HepG2 (cell line): Measurements from ENCODE around the gene KRTAP13-4. TPM values are rescaled to one million over a fixed set of nuclear protein-coding genes. Genes with fewer than 3 reads are reported as not detected.

ENCODE experiments used
- ATAC-seq: fragments of 200-7000 bp; cut with Tn5 transposase; 3 replicates; pipeline ENCODE4 v1.9.1; 2020; ENCODE audit warnings: mild to moderate bottlenecking, moderate library complexity
- BruUV-seq: library from RNA; stranded (reverse); fragments of 400-500 nt; replicated peaks from 2 replicates; lab custom pipeline; 2021; lab: Mats Ljungman, UMichigan
- CTCF ChIA-PET: fragments of 300-600 bp; formaldehyde crosslinking; extraction: SDS; loops from one replicate; lab custom pipeline; 2021; ENCODE audit warnings: low total read pairs, inconsistent platforms, low intra/inter-chr PET ratio; lab: Yijun Ruan, JAX
- POLR2A ChIA-PET: fragments of 350-600 bp; sonication (Branson Sonifier 250); formaldehyde crosslinking; loops from one replicate; lab custom pipeline; 2020; ENCODE audit warnings: antibody characterized with exemption, inconsistent platforms; lab: Yijun Ruan, JAX
- DNase-seq: peaks from one replicate; pipeline ENCODE4 v3.0.0-alpha.2; 2015; ENCODE audit warnings: low spot score
- FAIRE-seq: peaks from 3 replicates; lab custom pipeline; 2011; peaks lifted over from hg19 to GRCh38; lab: Jason Lieb, UNC
- H2AFZ ChIP-seq: one replicate; pipeline ENCODE4 v1.6.1; 2011; ENCODE audit warnings: low read length, inconsistent platforms
- H3K27ac ChIP-seq: fragments of 300-600 bp; 3 replicates; pipeline ENCODE4 v1.8.0; 2011; ENCODE audit warnings: mixed run types, mild to moderate bottlenecking, mixed read lengths, low read length, inconsistent platforms; ENCODE audit not compliant: insufficient read depth; ENCODE audit errors: extremely low read length
- H3K27me3 ChIP-seq, 2 experiments: fragments of 200-600 bp in 1 of 2; 2 replicates in 1 of 2; 3 replicates in 1 of 2; pipeline versions ENCODE4 v1.6.0 to v1.8.0; 2011; ENCODE audit warnings: low read length in 2 of 2, mild to moderate bottlenecking in 2 of 2, moderate library complexity in 2 of 2, inconsistent platforms in 1 of 2; ENCODE audit not compliant: insufficient read depth in 2 of 2, control insufficient read depth in 1 of 2
- H3K36me3 ChIP-seq, 2 experiments: fragments of 200-600 bp in 1 of 2; replicated peaks in 1 of 2; 2 replicates in 1 of 2; 3 replicates in 1 of 2; pipeline versions ENCODE4 v1.5.1 to v1.8.0; 2011; ENCODE audit warnings: low read length in 2 of 2, inconsistent platforms in 1 of 2; ENCODE audit not compliant: insufficient read depth in 2 of 2, control insufficient read depth in 1 of 2
- H3K4me1 ChIP-seq: 2 replicates; pipeline ENCODE4 v1.5.1; 2012; ENCODE audit warnings: low read length, inconsistent platforms; ENCODE audit not compliant: insufficient read depth
- H3K4me2 ChIP-seq: 2 replicates; pipeline ENCODE4 v1.6.0; 2011; ENCODE audit warnings: low read depth, low read length, inconsistent platforms
- H3K4me3 ChIP-seq, 3 experiments: fragments of 200-600 bp in 1 of 3; sonication (generic), shearing (Covaris generic) in 1 of 3; replicated peaks in 1 of 3; 2 replicates each; pipeline ENCODE4 v1.5.1; 2011 to 2016; ENCODE audit warnings: low read length in 3 of 3, inconsistent platforms in 2 of 3, low read depth in 2 of 3, mild to moderate bottlenecking in 2 of 3, control low read depth in 1 of 3, mixed read lengths in 1 of 3; ENCODE audit not compliant: insufficient read depth in 1 of 3
- H3K79me2 ChIP-seq: one replicate; pipeline ENCODE4 v1.6.1; 2011; ENCODE audit warnings: low read length, inconsistent platforms; ENCODE audit not compliant: insufficient read depth
- H3K9ac ChIP-seq: 2 replicates; pipeline ENCODE4 v1.6.0; 2011; ENCODE audit warnings: mild to moderate bottlenecking, low read depth, low read length, inconsistent platforms; ENCODE audit not compliant: insufficient read depth
- H3K9me3 ChIP-seq: 2 replicates; pipeline ENCODE4 v1.5.1; 2012; ENCODE audit warnings: mild to moderate bottlenecking, low read length
- H4K20me1 ChIP-seq: 2 replicates; pipeline ENCODE4 v1.6.0; 2011; ENCODE audit warnings: inconsistent platforms, mild to moderate bottlenecking, low read length, moderate library complexity; ENCODE audit not compliant: insufficient read depth
- FOXC1 ChIP-seq: sonication (generic); formaldehyde crosslinking; IDR thresholded peaks from 2 replicates; pipeline ENCODE4 v1.8.0; 2022; ENCODE audit warnings: mild to moderate bottlenecking, missing genetic modification reagents, borderline replicate concordance
- ZNF441 ChIP-seq: sonication (generic); formaldehyde crosslinking; IDR thresholded peaks from 2 replicates; pipeline ENCODE4 v1.7.0; 2021; ENCODE audit warnings: missing genetic modification reagents, borderline replicate concordance
- WGBS: methylation state at CpG from one replicate; pipeline ENCODE4 v1.1.6; 2017; ENCODE audit warnings: low lambda C conversion rate; 5-methylcytosine and 5-hydroxymethylcytosine counted together
- in situ Hi-C: cut with HindIII; loops from 2 replicates; pipeline ENCODE4 v1.10.0; 2017; ENCODE audit warnings: low pct_unique_long_range_greater_than_20kb; ENCODE audit not compliant: extremely low pct_ligation_motif_present
- intact Hi-C: fragments of 100-400 bp; cut with micrococcal nuclease; formaldehyde crosslinking; loops from one replicate; pipeline ENCODE4 v1.10.0; 2022; ENCODE audit not compliant: unreplicated experiment
- polyA plus RNA-seq, 8 experiments: library from polyadenylated mRNA; depleted of rRNA in 3 of 8; stranded (reverse) in 7 of 8; unstranded in 1 of 8; fragments of >200 nt; fragmentation: Illumina TruSeq in 4 of 8; extraction: Trizol in 4 of 8; gene quantifications; 2 replicates each; pipeline versions ENCODE4 v1.2.1 to v1.2.3, GENCODE V29; 2011 to 2016; ENCODE audit warnings: low read depth in 4 of 8, missing spikeins in 1 of 8, mixed read lengths in 1 of 8; ENCODE audit not compliant: insufficient read depth in 1 of 8
- total RNA-seq, 5 experiments: library from RNA; depleted of rRNA; stranded (reverse); fragments of >200 nt; fragmentation: Illumina TruSeq; extraction: Trizol; gene quantifications; 2 replicates each; pipeline ENCODE4 v1.2.3, GENCODE V29; 2016; ENCODE audit warnings: low read depth in 1 of 5
- TF ChIP-seq, protein P1 (sequence below): sonication (generic); formaldehyde crosslinking; IDR thresholded peaks from 2 replicates; pipeline ENCODE4 v1.5.0; 2020; ENCODE audit warnings: mild to moderate bottlenecking, missing genetic modification reagents, moderate library complexity
- TF ChIP-seq, protein P2 (sequence below): sonication (generic); formaldehyde crosslinking; IDR thresholded peaks from 2 replicates; pipeline ENCODE4 v1.5.0; 2020; ENCODE audit warnings: missing genetic modification reagents, mild to moderate bottlenecking, borderline replicate concordance

KRTAP13-4 gene
- total and polyA plus RNA-seq, 2 of the 13 experiments (the other 11 are each of a cell fraction or from before 2014, with no cell fraction given) = not detected

DNA sequence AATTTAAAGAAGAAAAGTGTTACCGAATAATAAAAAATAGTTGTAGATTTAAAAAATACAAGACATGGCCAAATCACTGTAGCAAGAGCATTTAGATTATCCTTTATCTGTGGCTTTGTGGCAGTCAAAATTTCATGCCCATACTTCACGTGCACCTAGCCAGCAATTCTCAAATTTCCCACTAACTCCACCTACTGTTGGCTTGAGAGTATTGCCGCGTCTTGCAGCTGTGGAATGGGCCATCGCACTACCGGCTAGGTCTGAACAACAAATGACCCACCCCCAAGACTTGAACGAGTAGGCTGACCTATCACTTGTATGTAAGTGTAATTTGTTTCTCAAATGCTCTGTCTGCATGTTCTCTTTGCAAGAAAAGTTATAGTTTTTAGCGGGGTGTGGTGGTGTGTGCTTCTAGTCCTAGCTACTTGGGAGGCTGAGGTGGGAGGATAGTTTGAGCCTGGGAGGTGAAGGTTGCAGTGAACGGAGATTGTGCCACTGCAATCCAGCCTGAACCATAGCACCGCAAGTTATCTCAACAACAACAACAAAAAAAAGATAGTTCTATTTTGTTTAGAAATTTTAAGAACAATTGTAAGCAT is 4.1 kb downstream of the KRTAP13-4 start (continued):
- TF ChIP-seq, protein P1, sequence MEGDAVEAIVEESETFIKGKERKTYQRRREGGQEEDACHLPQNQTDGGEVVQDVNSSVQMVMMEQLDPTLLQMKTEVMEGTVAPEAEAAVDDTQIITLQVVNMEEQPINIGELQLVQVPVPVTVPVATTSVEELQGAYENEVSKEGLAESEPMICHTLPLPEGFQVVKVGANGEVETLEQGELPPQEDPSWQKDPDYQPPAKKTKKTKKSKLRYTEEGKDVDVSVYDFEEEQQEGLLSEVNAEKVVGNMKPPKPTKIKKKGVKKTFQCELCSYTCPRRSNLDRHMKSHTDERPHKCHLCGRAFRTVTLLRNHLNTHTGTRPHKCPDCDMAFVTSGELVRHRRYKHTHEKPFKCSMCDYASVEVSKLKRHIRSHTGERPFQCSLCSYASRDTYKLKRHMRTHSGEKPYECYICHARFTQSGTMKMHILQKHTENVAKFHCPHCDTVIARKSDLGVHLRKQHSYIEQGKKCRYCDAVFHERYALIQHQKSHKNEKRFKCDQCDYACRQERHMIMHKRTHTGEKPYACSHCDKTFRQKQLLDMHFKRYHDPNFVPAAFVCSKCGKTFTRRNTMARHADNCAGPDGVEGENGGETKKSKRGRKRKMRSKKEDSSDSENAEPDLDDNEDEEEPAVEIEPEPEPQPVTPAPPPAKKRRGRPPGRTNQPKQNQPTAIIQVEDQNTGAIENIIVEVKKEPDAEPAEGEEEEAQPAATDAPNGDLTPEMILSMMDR (CRISPR knock-in tag) = peak; percentile 46

DNA sequence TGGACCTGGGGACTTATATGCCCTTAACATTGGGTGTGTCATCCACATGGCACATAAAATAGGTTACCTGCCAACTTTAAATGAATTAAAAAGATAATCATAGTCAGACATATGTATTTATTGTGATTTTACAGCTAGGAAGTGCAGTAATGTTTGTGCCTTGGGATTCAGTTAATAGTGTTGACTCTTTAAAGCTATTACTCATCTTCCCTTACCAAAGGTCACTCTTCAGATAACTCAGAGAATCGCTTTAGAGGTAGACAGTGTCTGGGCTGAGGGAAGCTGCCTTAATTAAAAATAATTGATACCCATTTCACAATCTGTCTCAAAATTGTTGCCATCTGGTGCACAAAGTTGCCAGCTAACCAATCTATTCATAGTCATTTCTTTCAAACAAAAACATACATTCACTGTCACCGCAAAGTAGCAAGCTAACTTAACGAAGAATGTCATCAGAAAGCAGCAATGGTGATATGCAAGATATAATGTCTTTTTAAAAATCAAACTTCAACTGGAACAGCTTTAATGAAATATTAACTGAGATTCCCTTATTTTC is 7.1 kb downstream of the KRTAP13-4 start:
- H3K9me3 ChIP-seq = peaks cover 73% of the 10 kb centered on the region
- FAIRE-seq = no peak
- no peaks in the 10 kb centered on the region for H4K20me1 ChIP-seq
- WGBS = 26% methylated on average over 3 of the region's 3 CpGs
- no peak overlapping the region for H2AFZ ChIP-seq
- intact Hi-C loops (no loop called here), in situ Hi-C loops (no loop called here)
- no peak overlapping the region for H3K4me3 ChIP-seq
- H3K4me2 ChIP-seq = no peak overlapping the region
- no peak overlapping the region for H3K9ac ChIP-seq
- ChIA-PET CTCF (no interaction called here), POLR2A (no interaction called here)
- H3K27me3 ChIP-seq = no peaks in the 10 kb centered on the region
- H3K36me3 ChIP-seq = no peaks in the 10 kb centered on the region
- TF ChIP-seq, protein P2, sequence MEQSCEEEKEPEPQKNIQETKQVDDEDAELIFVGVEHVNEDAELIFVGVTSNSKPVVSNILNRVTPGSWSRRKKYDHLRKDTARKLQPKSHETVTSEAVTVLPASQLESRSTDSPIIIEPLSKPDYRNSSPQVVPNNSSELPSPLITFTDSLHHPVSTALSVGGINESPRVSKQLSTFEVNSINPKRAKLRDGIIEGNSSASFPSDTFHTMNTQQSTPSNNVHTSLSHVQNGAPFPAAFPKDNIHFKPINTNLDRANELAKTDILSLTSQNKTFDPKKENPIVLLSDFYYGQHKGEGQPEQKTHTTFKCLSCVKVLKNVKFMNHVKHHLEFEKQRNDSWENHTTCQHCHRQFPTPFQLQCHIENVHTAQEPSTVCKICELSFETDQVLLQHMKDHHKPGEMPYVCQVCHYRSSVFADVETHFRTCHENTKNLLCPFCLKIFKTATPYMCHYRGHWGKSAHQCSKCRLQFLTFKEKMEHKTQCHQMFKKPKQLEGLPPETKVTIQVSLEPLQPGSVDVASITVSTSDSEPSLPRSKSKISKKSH (CRISPR knock-in tag) = no peak
- TF ChIP-seq FOXC1 (CRISPR knock-in tag) (no peak), ZNF441 (no peak)
- no peak for DNase-seq
- no peaks in the 10 kb centered on the region for H3K4me1 ChIP-seq
- H3K27ac ChIP-seq = no peak overlapping the region
- no peak for ATAC-seq
- H3K79me2 ChIP-seq = no peaks in the 10 kb centered on the region
- no TSS peak for BruUV-seq
